Stimulated activated CD4-positive, alpha-beta T cell treated with anti-CD3 and anti-CD28 coated beads, Interleukin-1b, Interleukin-23, amount 100 ng/mL, for 1 hour (primary cell): ENCODE results near the gene SEL1L2.

Experiments
- DNase-seq, 2 donors: peaks; one replicate each; pipeline ENCODE4 v3.0.0-alpha.2; 2020; ENCODE audit warnings: low read depth in 2 of 2

SEL1L2 gene

GRCh38 chr20:13817342-13817741, 173.1 kb downstream of the SEL1L2 start:
- no peak for DNase-seq

DNA sequence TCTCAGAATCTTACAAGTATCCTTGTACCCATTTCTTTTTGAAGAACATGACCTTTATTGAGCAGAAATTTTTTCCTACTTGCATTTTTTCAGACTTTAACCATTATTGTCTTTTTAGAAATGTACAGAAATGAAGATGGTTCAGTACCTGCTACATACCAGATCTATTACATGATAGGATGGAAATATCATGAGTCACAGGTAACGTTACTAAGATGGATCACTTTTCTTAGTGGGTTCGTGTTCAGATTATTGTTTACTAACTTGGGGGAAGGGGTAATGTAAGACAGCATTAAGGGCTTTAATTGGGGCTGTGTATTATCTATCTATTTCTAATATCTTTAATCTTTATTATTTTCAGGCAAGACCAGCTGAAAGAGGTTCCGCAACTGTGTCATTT, 173.7 kb downstream of the SEL1L2 start:
- no peak for DNase-seq

- DNase-seq: no peak
Measured at GRCh38 chr20:13814672-13815071, 175.7 kb downstream of the SEL1L2 start.

- no peak for DNase-seq
Measured at GRCh38 chr20:13813910-13814309, 176.5 kb downstream of the SEL1L2 start.

GRCh38 chr20:13810446-13810845, 180.0 kb downstream of the SEL1L2 start:
- DNase-seq: no peak

GRCh38 chr20:13809855-13810254, 180.6 kb downstream of the SEL1L2 start:
- no peak for DNase-seq

DNA sequence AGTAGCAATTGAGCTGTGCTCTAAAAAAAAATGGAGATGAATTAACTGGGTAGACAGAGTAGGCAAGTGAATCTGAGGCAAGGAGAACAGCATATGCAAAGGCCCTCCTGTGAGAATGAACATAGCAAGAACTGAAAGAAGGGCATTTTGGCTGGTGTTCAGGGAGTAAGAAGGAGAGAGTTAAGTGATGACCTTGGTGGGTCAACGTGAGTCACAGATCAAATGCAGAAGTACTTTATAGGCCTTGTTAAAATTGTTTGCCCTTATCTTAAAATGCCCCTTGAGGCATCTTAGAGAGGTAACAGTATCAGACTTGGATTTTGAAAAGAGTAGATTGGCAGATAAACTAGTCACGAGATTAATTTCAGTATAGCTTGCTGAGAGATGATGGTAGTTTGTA, 181.0 kb downstream of the SEL1L2 start:
- DNase-seq: no peak

GRCh38 chr20:13800728-13801134, 189.7 kb downstream of the SEL1L2 start:
- no peak for DNase-seq

DNA sequence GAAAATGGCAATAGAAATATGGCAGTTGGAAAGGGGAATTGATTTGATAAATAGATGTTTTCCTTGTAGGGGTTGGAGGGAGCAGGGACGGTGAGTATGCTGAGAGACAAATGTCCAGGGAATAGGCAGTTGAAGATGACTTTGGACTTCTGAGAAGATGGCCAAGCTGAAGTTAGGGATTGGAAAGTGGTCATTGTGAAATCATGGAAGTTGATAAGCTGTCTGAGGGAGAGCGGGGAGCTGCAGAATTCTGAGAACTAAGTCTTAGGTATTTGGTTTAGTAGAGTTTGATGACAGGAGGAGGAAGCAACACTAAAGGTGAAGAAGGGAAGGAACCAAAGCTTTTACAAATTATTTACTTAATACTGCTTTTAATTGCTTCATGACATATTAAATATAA, 190.4 kb downstream of the SEL1L2 start:
- no peak for DNase-seq
